WTC11 (cell line): ENCODE data around the gene SSH3. TPM values are rescaled to one million over a fixed set of nuclear protein-coding genes. Genes with fewer than 3 reads are reported as not detected.

ENCODE experiments used
- ATAC-seq: fragments of 200-7000 bp; cut with Tn5 transposase; 2 replicates; pipeline ENCODE4 v1.10.0; 2021; ENCODE audit warnings: mild to moderate bottlenecking, moderate library complexity
- CTCF ChIA-PET: fragments of 300-600 bp; sonication (Branson Sonifier 250); formaldehyde crosslinking; loops from one replicate; lab custom pipeline; 2021; ENCODE audit warnings: antibody characterized with exemption; lab: Charles Lee
- POLR2A ChIA-PET: fragments of 350-600 bp; sonication (Branson Sonifier 250); formaldehyde crosslinking; loops from one replicate; lab custom pipeline; 2021; ENCODE audit warnings: antibody characterized with exemption; lab: Charles Lee
- DNase-seq: peaks from one replicate; pipeline ENCODE4 v3.0.0; 2021; ENCODE audit warnings: low spot score
- H3K27ac Mint-ChIP-seq: 2 replicates; pipeline ENCODE4 v1.8.0; 2021; ENCODE audit warnings: mixed read lengths
- H3K27me3 Mint-ChIP-seq: 2 replicates; pipeline ENCODE4 v1.8.0; 2021; ENCODE audit warnings: low read depth, mild to moderate bottlenecking, moderate library complexity, mixed read lengths
- H3K36me3 Mint-ChIP-seq: 2 replicates; pipeline ENCODE4 v1.8.0; 2021; ENCODE audit warnings: mixed read lengths
- H3K4me1 Mint-ChIP-seq: 2 replicates; pipeline ENCODE4 v1.8.0; 2022; ENCODE audit warnings: mixed read lengths
- H3K4me3 Mint-ChIP-seq: 2 replicates; pipeline ENCODE4 v1.8.0; 2021; ENCODE audit warnings: mild to moderate bottlenecking, moderate library complexity, mixed read lengths
- H3K9me3 Mint-ChIP-seq: 2 replicates; pipeline ENCODE4 v1.8.0; 2021; ENCODE audit warnings: mixed read lengths
- CBFB ChIP-seq: sonication (generic); formaldehyde crosslinking; IDR thresholded peaks from 2 replicates; pipeline ENCODE4 v1.8.1; 2022; ENCODE audit warnings: mild to moderate bottlenecking, low read depth, missing genetic modification reagents
- E2F4 ChIP-seq: sonication (generic); formaldehyde crosslinking; IDR thresholded peaks from 2 replicates; pipeline ENCODE4 v1.8.1; 2022; ENCODE audit warnings: low read depth, mild to moderate bottlenecking, moderate library complexity, missing genetic modification reagents, borderline replicate concordance
- EMX1 ChIP-seq: fragments of 250-450 bp; sonication (Bioruptor Pico); IDR thresholded peaks from 2 replicates; pipeline ENCODE4 v1.8.0; 2021; ENCODE audit warnings: mild to moderate bottlenecking
- ERG ChIP-seq: fragments of 250-450 bp; sonication (Bioruptor Pico); IDR thresholded peaks from 2 replicates; pipeline ENCODE4 v1.8.0; 2021; ENCODE audit warnings: mild to moderate bottlenecking
- ETV6 ChIP-seq: sonication (generic); formaldehyde crosslinking; IDR thresholded peaks from 2 replicates; pipeline ENCODE4 v1.8.1; 2022; ENCODE audit warnings: mild to moderate bottlenecking, missing genetic modification reagents
- FOXJ3 ChIP-seq: sonication (generic); formaldehyde crosslinking; IDR thresholded peaks from 2 replicates; pipeline ENCODE4 v1.9.0; 2021; ENCODE audit warnings: missing genetic modification reagents, mild to moderate bottlenecking, borderline replicate concordance
- FOXP4 ChIP-seq: sonication (generic); formaldehyde crosslinking; IDR thresholded peaks from 2 replicates; pipeline ENCODE4 v1.8.0; 2022; ENCODE audit warnings: mild to moderate bottlenecking, missing genetic modification reagents
- HMGA2 ChIP-seq: fragments of 250-450 bp; sonication (Bioruptor Pico); IDR thresholded peaks from 2 replicates; pipeline ENCODE4 v1.4.0; 2021; ENCODE audit warnings: mild to moderate bottlenecking, moderate library complexity
- KAT7 ChIP-seq: sonication (generic); formaldehyde crosslinking; IDR thresholded peaks from 2 replicates; pipeline ENCODE4 v1.8.1; 2023; ENCODE audit warnings: missing genetic modification reagents, mild to moderate bottlenecking, borderline replicate concordance
- NFYB ChIP-seq: sonication (generic); formaldehyde crosslinking; conservative IDR thresholded peaks from 2 replicates; pipeline ENCODE4 v1.8.0; 2022; ENCODE audit warnings: low read depth, missing genetic modification reagents
- NR1H2 ChIP-seq: sonication (generic); formaldehyde crosslinking; IDR thresholded peaks from 2 replicates; pipeline ENCODE4 v1.9.0; 2021; ENCODE audit warnings: mild to moderate bottlenecking, moderate library complexity, missing genetic modification reagents
- OVOL2 ChIP-seq: fragments of 250-450 bp; sonication (Bioruptor Pico); IDR thresholded peaks from 2 replicates; pipeline ENCODE4 v1.9.0; 2021; ENCODE audit warnings: mild to moderate bottlenecking, borderline replicate concordance
- PRRX2 ChIP-seq: fragments of 250-450 bp; sonication (Bioruptor Pico); IDR thresholded peaks from 2 replicates; pipeline ENCODE4 v1.8.0; 2021; ENCODE audit warnings: mild to moderate bottlenecking
- SOX15 ChIP-seq: fragments of 250-450 bp; sonication (Bioruptor Pico); IDR thresholded peaks from 2 replicates; pipeline ENCODE4 v1.9.0; 2021; ENCODE audit warnings: mild to moderate bottlenecking
- SP1 ChIP-seq: sonication (generic); formaldehyde crosslinking; conservative IDR thresholded peaks from 2 replicates; pipeline ENCODE4 v1.8.1; 2022; ENCODE audit warnings: missing genetic modification reagents
- TP53 ChIP-seq: sonication (generic); formaldehyde crosslinking; IDR thresholded peaks from 2 replicates; pipeline ENCODE4 v1.8.1; 2023; ENCODE audit warnings: mild to moderate bottlenecking, missing genetic modification reagents
- USF1 ChIP-seq: sonication (generic); formaldehyde crosslinking; IDR thresholded peaks from 2 replicates; pipeline ENCODE4 v1.8.0; 2022; ENCODE audit warnings: mild to moderate bottlenecking, missing genetic modification reagents
- ZNF121 ChIP-seq: sonication (generic); formaldehyde crosslinking; IDR thresholded peaks from 2 replicates; pipeline ENCODE4 v1.8.0; 2023; ENCODE audit warnings: missing genetic modification reagents
- ZNF219 ChIP-seq: sonication (generic); formaldehyde crosslinking; IDR thresholded peaks from 2 replicates; pipeline ENCODE4 v1.8.0; 2023; ENCODE audit warnings: missing genetic modification reagents, mild to moderate bottlenecking, borderline replicate concordance
- ZNF396 ChIP-seq: fragments of 250-450 bp; sonication (Bioruptor Pico); IDR thresholded peaks from 2 replicates; pipeline ENCODE4 v1.8.0; 2021; ENCODE audit warnings: mild to moderate bottlenecking, moderate library complexity, borderline replicate concordance
- ZNF416 ChIP-seq: fragments of 250-450 bp; sonication (Bioruptor Pico); IDR thresholded peaks from 2 replicates; pipeline ENCODE4 v1.9.0; 2021; ENCODE audit warnings: mild to moderate bottlenecking, inconsistent platforms
- total RNA-seq: library from RNA; stranded (reverse); gene quantifications from 3 replicates; pipeline ENCODE4 v1.2.3, GENCODE V29; 2021
- TF ChIP-seq, protein P1 (sequence below): fragments of 250-450 bp; sonication (Bioruptor Pico); IDR thresholded peaks from 2 replicates; pipeline ENCODE4 v1.9.0; 2021; ENCODE audit warnings: mild to moderate bottlenecking

The SSH3 gene
- total RNA-seq, 1 experiment from 2014 or later, result 42.3 TPM

- Mint-ChIP-seq H3K27me3 (no peaks in the 10 kb centered on the region), H3K27ac (peak overlapping the region; percentile 95), H3K4me3 (peak overlapping the region; percentile 66), H3K9me3 (no peaks in the 10 kb centered on the region), H3K4me1 (peaks cover 15% of the 10 kb centered on the region), H3K36me3 (peaks cover 7% of the 10 kb centered on the region)
- DNase-seq, result no peak
- POLR2A ChIA-PET, result interaction anchor here (1.5 to 3.2 kb wide), 4 partner anchors 10 to 48 kb away, joined by 3 to 24 read pairs (median 11); partner anchors contain the start of gene SSH3
- CTCF ChIA-PET, result interaction anchor here (0.9 to 3.0 kb wide), 13 partner anchors 9 to 215 kb away, joined by 3 to 39 read pairs (median 7); partner anchors contain the start of genes POLD4, PPP1CA and SSH3
- no peak for TF ChIP-seq ETV6 (CRISPR knock-in tag)
- TF ChIP-seq ZNF396 (CRISPR knock-in tag), result no peak
- TF ChIP-seq, protein P1, sequence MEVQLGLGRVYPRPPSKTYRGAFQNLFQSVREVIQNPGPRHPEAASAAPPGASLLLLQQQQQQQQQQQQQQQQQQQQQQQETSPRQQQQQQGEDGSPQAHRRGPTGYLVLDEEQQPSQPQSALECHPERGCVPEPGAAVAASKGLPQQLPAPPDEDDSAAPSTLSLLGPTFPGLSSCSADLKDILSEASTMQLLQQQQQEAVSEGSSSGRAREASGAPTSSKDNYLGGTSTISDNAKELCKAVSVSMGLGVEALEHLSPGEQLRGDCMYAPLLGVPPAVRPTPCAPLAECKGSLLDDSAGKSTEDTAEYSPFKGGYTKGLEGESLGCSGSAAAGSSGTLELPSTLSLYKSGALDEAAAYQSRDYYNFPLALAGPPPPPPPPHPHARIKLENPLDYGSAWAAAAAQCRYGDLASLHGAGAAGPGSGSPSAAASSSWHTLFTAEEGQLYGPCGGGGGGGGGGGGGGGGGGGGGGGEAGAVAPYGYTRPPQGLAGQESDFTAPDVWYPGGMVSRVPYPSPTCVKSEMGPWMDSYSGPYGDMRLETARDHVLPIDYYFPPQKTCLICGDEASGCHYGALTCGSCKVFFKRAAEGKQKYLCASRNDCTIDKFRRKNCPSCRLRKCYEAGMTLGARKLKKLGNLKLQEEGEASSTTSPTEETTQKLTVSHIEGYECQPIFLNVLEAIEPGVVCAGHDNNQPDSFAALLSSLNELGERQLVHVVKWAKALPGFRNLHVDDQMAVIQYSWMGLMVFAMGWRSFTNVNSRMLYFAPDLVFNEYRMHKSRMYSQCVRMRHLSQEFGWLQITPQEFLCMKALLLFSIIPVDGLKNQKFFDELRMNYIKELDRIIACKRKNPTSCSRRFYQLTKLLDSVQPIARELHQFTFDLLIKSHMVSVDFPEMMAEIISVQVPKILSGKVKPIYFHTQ (CRISPR knock-in tag), result 0 out of 2 replicates have a peak, but pooled peaks have one; percentile 21
- no peak for ATAC-seq
Measured at GRCh38 chr11:67287355-67288197, 15.8 kb upstream of the SSH3 start.

GRCh38 chr11:67288198-67288451, 15.2 kb upstream of the SSH3 start:
- Mint-ChIP-seq H3K27me3 (no peaks in the 10 kb centered on the region), H3K4me1 (peaks cover 15% of the 10 kb centered on the region), H3K9me3 (no peaks in the 10 kb centered on the region)

GRCh38 chr11:67288452-67289225, 14.7 kb upstream of the SSH3 start:
- Mint-ChIP-seq H3K36me3 (peaks cover 12% of the 10 kb centered on the region), H3K27me3 (no peaks in the 10 kb centered on the region), H3K9me3 (no peaks in the 10 kb centered on the region), H3K27ac (peak overlapping the region; percentile 95; the same call in 1 of the 2 replicates), H3K4me3 (peak overlapping the region; percentile 66), H3K4me1 (peaks cover 15% of the 10 kb centered on the region)
- POLR2A ChIA-PET, result interaction anchor here (0.7 to 3.2 kb wide), 5 partner anchors 11 to 170 kb away, joined by 3 to 24 read pairs (median 7); partner anchors contain the start of genes KDM2A and SSH3
- DNase-seq (peak; percentile 83), ATAC-seq (peak; percentile 88)
- CTCF ChIA-PET, result interaction anchor here (0.5 to 3.0 kb wide), 22 partner anchors 8 to 1441 kb away, joined by 3 to 39 read pairs (median 4); partner anchors contain the start of genes NUDT8, POLD4, PPP1CA and SSH3
- no peak for TF ChIP-seq ZNF121 (CRISPR knock-in tag)
- TF ChIP-seq HMGA2 (CRISPR knock-in tag), result no peak
- no peak; the same call in 1 of the 2 replicates for TF ChIP-seq ZNF416
- no peak for TF ChIP-seq ZNF219 (CRISPR knock-in tag)
- TF ChIP-seq ERG, result no peak
- TF ChIP-seq EMX1 (CRISPR knock-in tag), result no peak
- peak; percentile 87 for TF ChIP-seq TP53 (CRISPR knock-in tag)
- TF ChIP-seq NR1H2 (CRISPR knock-in tag), result no peak
- TF ChIP-seq KAT7 (CRISPR knock-in tag), result no peak
- no peak for TF ChIP-seq OVOL2
- no peak for TF ChIP-seq E2F4 (CRISPR knock-in tag)
- no peak for TF ChIP-seq SOX15 (CRISPR knock-in tag)
- no peak for TF ChIP-seq NFYB
- TF ChIP-seq USF1 (CRISPR knock-in tag), result peak; percentile 41; the same call in 1 of the 2 replicates
- TF ChIP-seq FOXP4, result peak; percentile 50; the same call in 1 of the 2 replicates
- no peak for TF ChIP-seq PRRX2 (CRISPR knock-in tag)
- TF ChIP-seq FOXJ3 (CRISPR knock-in tag), result no peak

More at GRCh38 chr11:67288198-67288451, 15.2 kb upstream of the SSH3 start:
- TF ChIP-seq SP1 (CRISPR knock-in tag) (no peak), CBFB (CRISPR knock-in tag) (no peak)
- POLR2A ChIA-PET, result interaction anchor here (1.6 to 3.2 kb wide), 3 partner anchors 11 to 48 kb away, joined by 7 to 24 read pairs (median 15); partner anchors contain the start of gene SSH3
- peaks cover 11% of the 10 kb centered on the region for H3K36me3 Mint-ChIP-seq
- H3K4me3 Mint-ChIP-seq, result peak overlapping the region; percentile 66
- DNase-seq (no peak), ATAC-seq (no peak)
- CTCF ChIA-PET, result interaction anchor here (0.9 to 3.0 kb wide), 12 partner anchors 8 to 373 kb away, joined by 3 to 39 read pairs (median 10); partner anchors contain the start of genes POLD4, PPP1CA and SSH3
- peak overlapping the region; percentile 95 for H3K27ac Mint-ChIP-seq
